Measurements from ENCODE around the gene ARHGEF37. TPM values are rescaled to one million over a fixed set of nuclear protein-coding genes. Genes with fewer than 3 reads are reported as not detected.

The ARHGEF37 gene
- total RNA-seq, 1 donor from 2014 or later, result 2.3 TPM

DNA sequence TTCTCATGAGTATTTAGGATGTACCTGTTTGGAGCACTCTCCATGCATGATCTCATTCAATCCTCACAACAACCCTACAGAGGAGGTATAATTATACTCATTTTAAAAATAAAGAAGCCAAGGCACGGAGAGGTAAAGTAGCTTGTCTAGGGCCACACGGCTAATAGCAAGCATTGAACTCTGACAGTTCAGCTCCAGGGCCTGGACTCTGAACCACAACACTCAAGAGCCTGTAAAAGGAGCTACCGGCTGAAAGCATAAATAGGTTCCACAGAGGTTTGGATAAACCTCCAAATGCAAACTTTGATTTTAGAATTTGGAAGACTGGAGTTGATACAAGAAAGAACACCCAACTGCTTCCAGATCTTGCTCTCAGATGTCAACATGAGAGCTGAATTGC is 41.2 kb downstream of the ARHGEF37 start:
- TF ChIP-seq, protein P1, sequence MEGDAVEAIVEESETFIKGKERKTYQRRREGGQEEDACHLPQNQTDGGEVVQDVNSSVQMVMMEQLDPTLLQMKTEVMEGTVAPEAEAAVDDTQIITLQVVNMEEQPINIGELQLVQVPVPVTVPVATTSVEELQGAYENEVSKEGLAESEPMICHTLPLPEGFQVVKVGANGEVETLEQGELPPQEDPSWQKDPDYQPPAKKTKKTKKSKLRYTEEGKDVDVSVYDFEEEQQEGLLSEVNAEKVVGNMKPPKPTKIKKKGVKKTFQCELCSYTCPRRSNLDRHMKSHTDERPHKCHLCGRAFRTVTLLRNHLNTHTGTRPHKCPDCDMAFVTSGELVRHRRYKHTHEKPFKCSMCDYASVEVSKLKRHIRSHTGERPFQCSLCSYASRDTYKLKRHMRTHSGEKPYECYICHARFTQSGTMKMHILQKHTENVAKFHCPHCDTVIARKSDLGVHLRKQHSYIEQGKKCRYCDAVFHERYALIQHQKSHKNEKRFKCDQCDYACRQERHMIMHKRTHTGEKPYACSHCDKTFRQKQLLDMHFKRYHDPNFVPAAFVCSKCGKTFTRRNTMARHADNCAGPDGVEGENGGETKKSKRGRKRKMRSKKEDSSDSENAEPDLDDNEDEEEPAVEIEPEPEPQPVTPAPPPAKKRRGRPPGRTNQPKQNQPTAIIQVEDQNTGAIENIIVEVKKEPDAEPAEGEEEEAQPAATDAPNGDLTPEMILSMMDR (conservative IDR thresholded peaks at IDR 0.05), result no peak
- Mint-ChIP-seq H3K4me3 (no peak overlapping the region), H3K27me3 (ENCODE audit: low read depth) (no peaks in the 10 kb centered on the region), H3K4me1 (no peaks in the 10 kb centered on the region), H3K27ac (ENCODE audit: unreplicated experiment) (no peak overlapping the region), H3K9me3 (no peaks in the 10 kb centered on the region), H3K36me3 (ENCODE audit: low read depth) (no peaks in the 10 kb centered on the region)
- DNase-seq (ENCODE audit: low read depth, low spot score), result no peak

DNA sequence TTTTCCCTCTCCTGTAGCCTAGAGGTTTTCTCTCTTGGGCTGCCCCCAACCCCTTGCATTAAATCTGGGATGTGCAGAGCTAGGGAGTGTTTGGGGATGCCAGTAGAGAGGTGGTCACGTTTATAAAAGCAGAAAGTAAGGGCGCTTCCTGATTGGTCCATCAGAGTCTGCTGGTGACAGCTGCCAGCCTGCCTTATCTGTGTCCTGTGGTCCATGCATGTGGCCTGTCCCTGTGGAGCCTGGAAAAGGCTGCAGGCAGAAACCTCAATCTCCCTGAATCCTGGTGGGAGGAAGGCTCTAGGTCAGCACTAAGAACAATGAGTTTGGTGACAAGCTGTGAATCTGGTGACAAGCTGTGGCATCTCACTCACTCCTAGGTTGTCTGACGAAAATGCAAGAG is 42.2 kb downstream of the ARHGEF37 start:
- Mint-ChIP-seq H3K9me3 (no peaks in the 10 kb centered on the region), H3K27ac (ENCODE audit: unreplicated experiment) (no peak overlapping the region), H3K4me1 (peaks cover 5% of the 10 kb centered on the region), H3K4me3 (no peak overlapping the region), H3K36me3 (ENCODE audit: low read depth) (no peaks in the 10 kb centered on the region), H3K27me3 (ENCODE audit: low read depth) (no peaks in the 10 kb centered on the region)
- TF ChIP-seq, protein P1 (conservative IDR thresholded peaks at IDR 0.05), result no peak
- DNase-seq (ENCODE audit: low read depth, low spot score), result no peak

DNA sequence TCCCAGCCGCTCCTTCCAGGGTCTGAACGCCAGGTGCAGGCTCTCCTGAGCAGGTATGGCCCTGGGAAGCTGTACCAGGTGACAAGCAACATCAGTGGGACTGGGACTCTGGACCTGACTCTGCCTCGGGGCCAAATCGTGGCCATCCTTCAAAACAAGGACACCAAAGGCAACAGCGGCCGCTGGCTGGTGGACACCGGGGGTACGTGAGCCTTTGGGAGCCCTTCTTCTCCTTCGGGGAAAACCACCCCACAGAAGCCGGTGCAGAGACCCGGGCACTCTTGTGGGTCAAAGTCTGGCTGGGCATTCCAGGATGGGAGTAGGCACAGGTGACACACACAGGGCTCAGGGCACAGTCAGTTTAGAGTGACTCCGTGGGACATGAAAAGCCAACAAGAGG is 45.8 kb downstream of the ARHGEF37 start:
- H3K4me1 Mint-ChIP-seq, result peaks cover 5% of the 10 kb centered on the region
- TF ChIP-seq, protein P1 (conservative IDR thresholded peaks at IDR 0.05), result no peak
- H3K9me3 Mint-ChIP-seq, result no peaks in the 10 kb centered on the region
- no peak for DNase-seq (ENCODE audit: low read depth, low spot score)
- H3K27me3 Mint-ChIP-seq (ENCODE audit: low read depth), result no peaks in the 10 kb centered on the region
- H3K36me3 Mint-ChIP-seq (ENCODE audit: low read depth), result no peaks in the 10 kb centered on the region
- no peak overlapping the region for H3K27ac Mint-ChIP-seq (ENCODE audit: unreplicated experiment)
- H3K4me3 Mint-ChIP-seq, result no peak overlapping the region

DNA sequence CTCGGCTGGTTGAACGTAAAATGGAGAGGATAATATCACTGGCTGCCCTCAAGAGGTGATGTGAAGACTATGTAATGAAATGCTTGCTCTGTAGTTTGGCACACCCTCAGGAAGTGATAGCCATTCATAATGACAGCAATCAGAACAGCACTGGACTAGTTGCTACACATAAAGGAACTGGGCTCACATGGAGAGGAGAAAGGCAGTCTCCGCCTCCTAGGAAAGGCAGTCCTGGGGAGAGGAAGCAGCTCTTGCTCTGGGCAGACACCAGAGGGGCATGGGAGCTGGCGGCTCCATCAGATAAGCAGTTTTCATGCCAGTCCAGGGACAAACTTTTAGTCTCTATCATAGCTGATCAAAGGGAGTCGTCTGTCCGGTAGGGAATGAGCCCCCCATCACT is 46.9 kb downstream of the ARHGEF37 start:
- no peak overlapping the region for H3K27ac Mint-ChIP-seq (ENCODE audit: unreplicated experiment)
- no peaks in the 10 kb centered on the region for H3K36me3 Mint-ChIP-seq (ENCODE audit: low read depth)

DNA sequence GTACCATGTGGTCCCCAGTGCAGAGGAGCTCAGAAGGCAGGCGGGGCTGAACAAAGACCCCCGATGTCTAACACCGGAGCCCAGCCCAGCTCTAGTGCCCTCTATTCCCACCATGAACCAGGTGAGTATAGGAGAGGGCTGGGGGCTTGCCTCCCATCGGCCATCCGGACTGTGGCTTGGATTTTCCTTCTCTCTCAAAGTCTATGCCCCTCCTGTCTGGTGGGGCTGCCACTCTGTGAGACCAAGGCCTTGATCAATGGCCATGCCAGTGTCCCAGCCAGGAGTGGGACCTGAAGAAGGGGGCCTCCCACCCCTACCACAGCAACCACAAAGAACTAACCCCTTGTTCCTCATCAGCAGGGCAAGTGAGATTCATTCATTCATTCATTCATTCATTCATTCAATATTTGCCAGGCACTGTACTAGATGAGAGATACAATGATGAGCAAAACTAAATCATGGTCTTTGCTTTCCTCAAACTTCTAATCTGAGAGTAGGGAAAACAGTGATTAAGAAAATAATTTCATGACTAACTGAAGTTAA is 47.6 kb downstream of the ARHGEF37 start:
- Mint-ChIP-seq H3K4me1 (peaks cover 9% of the 10 kb centered on the region), H3K36me3 (ENCODE audit: low read depth) (no peaks in the 10 kb centered on the region), H3K4me3 (no peak overlapping the region), H3K27me3 (ENCODE audit: low read depth) (no peaks in the 10 kb centered on the region), H3K9me3 (no peaks in the 10 kb centered on the region), H3K27ac (ENCODE audit: unreplicated experiment) (no peak overlapping the region)
- no peak for DNase-seq (ENCODE audit: low read depth, low spot score)
- TF ChIP-seq, protein P1 (conservative IDR thresholded peaks at IDR 0.05), result no peak

More for the DNA sequence above, 46.9 kb downstream of the ARHGEF37 start:
- Mint-ChIP-seq H3K4me1 (peaks cover 9% of the 10 kb centered on the region), H3K4me3 (no peak overlapping the region), H3K27me3 (ENCODE audit: low read depth) (no peaks in the 10 kb centered on the region), H3K9me3 (no peaks in the 10 kb centered on the region)
- TF ChIP-seq, protein P1 (conservative IDR thresholded peaks at IDR 0.05), result no peak
- DNase-seq (ENCODE audit: low read depth, low spot score), result no peak
